GM11168 (cell line): Measurements from ENCODE around the gene TRANK1.
"Not testable (repeated sequence)": the region's sequence is repeated elsewhere in the genome, so short reads cannot be mapped to it uniquely, and the experiment has no call there.

Experiments used
- in situ Hi-C: fragments of 300-500 bp; cut with MboI; formaldehyde crosslinking; loops from one replicate; pipeline ENCODE4 v1.12.0; 2022; ENCODE audit warnings: low sequenced_read_pairs; ENCODE audit not compliant: unreplicated experiment

The TRANK1 gene

DNA sequence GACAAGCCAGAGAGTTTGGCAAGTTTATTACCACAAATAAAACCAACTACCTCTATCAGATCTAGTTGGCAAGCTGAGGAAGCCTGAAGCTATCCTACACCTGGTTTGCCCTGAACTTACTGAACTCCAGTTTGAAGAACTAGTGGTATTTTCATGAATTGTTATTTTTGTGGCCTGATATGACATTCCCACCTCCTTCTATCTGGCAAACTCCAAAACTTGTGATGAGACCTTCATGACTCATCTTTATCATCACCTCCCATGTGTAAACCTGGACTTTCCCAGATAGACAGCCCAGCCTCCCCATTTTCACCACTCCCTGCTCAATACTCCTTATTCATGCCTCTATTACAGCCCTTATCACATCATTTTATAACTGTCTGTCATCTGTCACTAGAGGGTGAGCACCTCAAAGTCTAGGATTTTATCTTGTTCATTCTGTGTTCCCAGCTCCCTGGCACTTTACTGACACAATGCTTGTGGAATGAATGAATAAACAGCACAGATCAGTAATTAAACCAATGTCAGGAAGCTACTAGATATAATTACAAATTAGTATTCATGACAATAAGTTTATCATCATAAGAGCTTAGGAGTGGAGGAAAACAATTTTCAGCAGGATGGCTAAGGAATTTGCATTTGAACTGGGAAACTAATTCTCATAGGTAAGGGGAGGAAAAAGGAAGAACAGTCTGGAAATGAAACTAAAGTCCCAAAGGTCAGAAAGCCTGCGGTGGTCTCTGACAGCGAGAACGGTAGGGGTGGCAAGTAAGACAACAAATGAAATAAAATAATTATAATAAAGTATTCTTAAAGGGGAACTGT lies 13.2 kb upstream of the TRANK1 start:
- in situ Hi-C loops: loop anchor here (5.0 kb wide), 1 partner anchor 231 kb away; no protein-coding TSS in a partner anchor

DNA sequence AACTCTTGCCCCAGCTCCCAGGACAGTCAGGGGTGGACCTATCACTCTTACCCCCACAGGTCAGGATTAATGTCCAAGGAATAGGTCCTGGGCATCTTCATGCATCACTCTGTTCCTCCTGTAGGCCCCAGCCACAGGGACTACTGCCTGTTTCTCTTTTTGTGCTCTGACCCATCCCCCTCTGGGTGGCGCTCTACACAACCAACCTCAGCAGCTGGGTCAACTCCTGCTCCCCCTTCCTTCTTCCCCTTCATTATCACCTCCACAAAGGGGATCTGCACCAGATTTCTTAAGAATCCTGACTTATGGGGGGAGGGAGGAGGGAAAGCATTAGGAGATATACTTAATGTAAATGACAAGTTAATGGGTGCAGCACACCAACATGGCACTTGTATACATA lies 12.2 kb upstream of the TRANK1 start:
- in situ Hi-C loops: loop anchor here (5.0 kb wide), 1 partner anchor 230 kb away; no protein-coding TSS in a partner anchor

GRCh38 chr3:36956155-36956554 lies 11.3 kb upstream of the TRANK1 start:
- in situ Hi-C loops: loop anchor here (5.0 kb wide), 1 partner anchor 229 kb away; no protein-coding TSS in a partner anchor

DNA sequence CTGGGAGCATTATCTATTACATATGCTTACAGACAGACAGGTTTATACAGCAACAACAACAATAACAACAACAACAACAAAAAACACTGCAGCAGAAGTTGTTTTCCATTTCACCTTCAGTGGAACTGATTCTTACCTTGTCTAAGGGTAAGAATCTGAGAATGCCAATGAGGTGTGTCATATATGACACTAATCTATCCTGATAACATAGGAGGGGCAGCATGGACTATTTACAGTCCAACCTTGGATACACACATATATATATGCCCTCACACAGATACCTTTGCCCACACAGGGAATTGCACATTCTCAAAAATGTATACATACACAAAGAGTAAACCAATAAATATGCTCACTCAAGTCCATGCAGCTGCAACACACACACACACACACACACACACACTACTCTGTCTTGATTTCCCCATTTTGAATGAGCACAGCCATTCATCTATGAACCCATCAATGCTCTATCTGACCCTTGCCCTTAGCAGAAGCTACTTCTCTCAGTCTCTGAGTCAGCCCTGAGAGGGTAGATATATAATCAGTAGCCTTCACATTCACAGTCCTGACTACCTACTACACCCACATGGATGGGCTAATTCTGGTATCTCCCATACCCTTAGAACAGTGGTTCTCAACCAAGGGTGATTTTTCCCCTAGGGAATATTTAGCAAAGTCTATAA lies 9.7 kb upstream of the TRANK1 start:
- in situ Hi-C loops: loop anchor here (5.0 kb wide), 1 partner anchor 227 kb away; no protein-coding TSS in a partner anchor

GRCh38 chr3:36947814-36948213 lies 3.0 kb upstream of the TRANK1 start:
- in situ Hi-C loops: not testable (repeated sequence)

- in situ Hi-C loops: no loop called here
Measured at GRCh38 chr3:36945333-36945980, 603 bp upstream of the TRANK1 start.

- in situ Hi-C loops: no loop called here
Measured at GRCh38 chr3:36944012-36944640, 728 bp downstream of the TRANK1 start.

DNA sequence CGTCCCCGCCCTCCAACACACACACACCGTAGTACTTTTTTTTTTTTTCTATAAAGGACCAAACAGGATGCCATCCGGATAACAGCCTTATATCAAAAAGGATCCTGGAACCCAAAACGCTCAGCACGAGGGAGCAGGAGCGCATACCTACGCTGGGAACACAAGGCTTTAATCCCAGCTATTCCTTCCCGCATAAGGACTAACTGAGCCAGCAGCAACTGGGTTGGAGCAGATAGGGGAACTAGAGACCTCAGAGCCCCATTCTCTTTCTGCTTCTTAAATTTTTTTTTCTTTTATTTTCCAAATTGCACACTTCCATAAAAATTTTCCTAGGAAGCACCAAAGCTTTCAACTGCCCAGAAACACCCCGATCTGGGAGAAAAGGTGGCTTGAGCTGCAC lies 1.3 kb downstream of the TRANK1 start:
- in situ Hi-C loops: no loop called here

GRCh38 chr3:36942638-36943248 lies 2.1 kb downstream of the TRANK1 start:
- in situ Hi-C loops: no loop called here

DNA sequence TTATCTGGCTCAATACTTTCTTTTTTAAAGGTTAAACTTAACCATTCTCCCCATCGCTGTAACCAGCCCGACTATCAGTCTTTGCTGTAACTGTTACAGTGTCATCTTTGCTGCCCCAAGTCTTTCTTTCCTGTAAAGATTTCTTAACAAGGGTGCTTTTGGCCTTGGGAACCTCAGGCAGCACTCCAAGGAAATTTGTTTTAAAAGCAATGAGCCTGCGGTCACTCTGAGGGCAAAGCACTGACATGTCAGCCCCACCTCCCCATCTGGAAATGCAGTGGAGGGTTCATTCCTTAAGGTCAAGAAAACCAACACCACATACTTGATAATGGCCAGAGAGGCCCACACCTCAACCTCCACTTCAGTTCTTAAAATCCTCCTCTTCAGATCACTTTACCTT lies 3.2 kb downstream of the TRANK1 start:
- in situ Hi-C loops: no loop called here

GRCh38 chr3:36941162-36941561 lies 3.7 kb downstream of the TRANK1 start:
- in situ Hi-C loops: no loop called here

DNA sequence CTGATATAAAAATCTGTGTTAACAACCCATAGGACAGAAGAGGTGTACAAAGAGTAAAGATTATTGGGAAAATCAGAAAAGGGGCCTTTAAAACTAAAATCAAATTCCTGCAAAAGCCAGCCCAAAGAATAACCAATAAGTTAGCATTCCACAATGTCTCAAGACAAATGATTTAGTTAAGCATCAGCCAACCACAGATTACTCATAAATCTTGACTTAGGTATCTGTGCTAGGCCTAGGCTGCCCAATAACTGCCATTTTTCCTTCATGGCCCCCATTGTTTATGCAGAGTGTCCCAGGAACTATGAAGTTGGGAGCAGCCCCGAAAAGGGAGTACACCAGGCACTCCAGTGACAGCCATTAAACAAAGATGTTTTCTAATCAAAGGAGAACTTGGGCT lies 7.4 kb downstream of the TRANK1 start:
- in situ Hi-C loops: no loop called here

DNA sequence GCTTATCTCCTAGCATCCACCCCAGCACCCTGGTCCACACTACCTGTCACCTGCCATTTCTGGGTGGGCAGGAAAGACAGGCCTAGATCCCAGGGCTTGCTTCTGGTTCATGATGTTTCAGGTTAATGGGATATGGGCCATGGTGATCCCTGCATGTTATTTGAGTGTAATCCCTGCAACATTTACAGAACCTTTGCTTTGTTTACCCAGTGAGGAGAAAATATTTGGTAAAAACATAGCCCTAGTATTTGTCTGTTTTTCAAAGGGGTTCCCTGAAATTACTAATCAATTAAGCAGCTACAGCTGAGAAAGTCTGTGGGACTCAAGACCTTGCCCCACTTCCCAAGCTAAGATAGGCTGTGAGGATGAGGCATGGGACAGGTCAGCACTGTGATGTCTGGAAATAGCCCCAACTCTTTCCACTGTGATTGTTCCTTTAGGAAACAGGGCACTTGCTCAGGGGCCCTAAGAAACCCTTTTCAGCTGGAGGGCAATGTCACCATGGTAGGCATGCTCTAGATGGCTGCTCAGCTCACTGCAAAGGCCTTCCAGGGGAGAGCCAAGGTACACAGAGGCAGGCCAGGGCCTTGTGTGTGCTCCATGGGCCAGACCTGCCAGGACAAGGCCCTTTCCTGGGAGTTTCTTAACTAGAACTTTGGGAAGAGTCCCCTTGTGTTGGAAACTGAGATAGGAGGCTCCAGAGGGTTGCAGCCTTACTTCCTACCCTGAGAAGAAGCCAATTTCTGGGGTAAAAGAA lies 11.1 kb downstream of the TRANK1 start:
- in situ Hi-C loops: no loop called here

DNA sequence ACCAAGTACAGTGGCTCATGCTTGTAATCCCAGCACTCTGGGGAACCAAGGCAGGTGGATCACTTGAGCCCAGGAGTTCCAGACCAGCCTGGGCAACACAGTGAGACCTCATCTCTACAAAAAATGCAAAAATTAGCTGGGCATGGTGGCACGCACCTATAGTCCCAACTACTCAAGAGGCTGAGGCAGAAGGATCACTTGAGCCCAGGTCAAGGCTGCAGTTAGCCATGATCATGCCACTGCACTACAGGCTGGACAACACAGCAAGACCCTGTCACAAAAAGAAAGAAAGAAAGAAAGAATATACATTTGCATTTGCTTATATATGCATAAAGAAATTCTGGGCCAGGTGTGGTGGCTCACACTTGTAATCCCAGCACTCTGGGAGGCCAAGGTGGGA lies 13.4 kb downstream of the TRANK1 start:
- in situ Hi-C loops: not testable (repeated sequence)

DNA sequence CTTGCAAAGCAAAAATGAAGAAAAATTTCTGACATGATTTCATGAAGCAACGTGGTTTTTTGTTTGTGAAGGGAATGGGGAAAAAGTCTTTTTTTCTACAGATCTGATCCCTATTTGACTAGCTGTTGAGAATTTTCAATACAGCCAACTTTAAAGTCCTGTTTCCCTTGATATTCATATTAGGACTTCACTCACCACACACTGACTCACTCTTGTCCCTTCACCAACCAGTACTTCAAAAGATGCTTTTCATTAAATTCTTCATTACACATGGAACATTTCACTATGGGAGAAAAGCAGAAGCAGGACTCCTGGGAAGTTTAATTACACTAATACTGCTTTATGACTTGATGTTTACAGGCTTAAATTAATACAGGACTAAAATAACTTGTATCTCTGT lies 16.6 kb downstream of the TRANK1 start:
- in situ Hi-C loops: no loop called here

- in situ Hi-C loops: no loop called here
Measured at GRCh38 chr3:36926292-36926897, 18.5 kb downstream of the TRANK1 start.

- in situ Hi-C loops: no loop called here
Measured at GRCh38 chr3:36924744-36925521, 19.9 kb downstream of the TRANK1 start.
